GM18507 (cell line): ENCODE measurements around the gene CXCL10.
A peak's percentile ranks its signal among the peaks of the same experiment; 100 is the strongest.
"Not testable (repeated sequence)": the region's sequence is repeated elsewhere in the genome, so short reads cannot be mapped to it uniquely, and the experiment has no call there.

Source experiments
- DNase-seq: peaks from one replicate; pipeline ENCODE4 v3.0.0; 2011; ENCODE audit warnings: low read depth; ENCODE audit not compliant: insufficient read length; ENCODE audit errors: extremely low spot score
- FAIRE-seq: peaks from 2 replicates; lab custom pipeline; 2011; peaks lifted over from hg19 to GRCh38; lab: Jason Lieb, UNC

CXCL10 gene

DNA sequence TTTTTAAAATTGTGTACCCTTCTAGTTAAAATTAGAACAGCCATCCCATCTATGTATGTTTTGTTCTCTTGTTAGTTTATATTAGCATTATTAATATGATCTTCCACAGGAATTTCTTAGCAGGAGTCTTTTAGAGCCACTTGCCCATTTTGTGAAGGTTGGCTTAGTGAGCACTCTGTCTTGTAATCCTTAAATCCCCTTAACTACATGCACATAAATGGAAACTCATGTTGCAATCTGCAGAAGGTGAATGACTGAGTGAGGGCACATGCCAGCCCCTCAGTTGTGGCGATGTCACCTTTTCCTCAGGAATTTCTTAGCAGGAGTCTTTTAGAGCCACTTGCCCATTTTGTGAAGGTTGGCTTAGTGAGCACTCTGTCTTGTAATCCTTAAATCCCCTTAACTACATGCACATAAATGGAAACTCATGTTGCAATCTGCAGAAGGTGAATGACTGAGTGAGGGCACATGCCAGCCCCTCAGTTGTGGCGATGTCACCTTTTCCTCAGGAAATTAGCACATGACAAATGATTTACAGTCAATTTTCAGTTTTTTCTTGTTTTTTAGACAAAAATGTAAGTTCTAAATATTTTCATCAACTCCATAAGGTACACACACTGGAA lies 24.7 kb downstream of the CXCL10 start:
- not testable (repeated sequence) for FAIRE-seq, DNase-seq

- FAIRE-seq: no peak
Measured at GRCh38 chr4:75997946-75998345, 25.4 kb downstream of the CXCL10 start.

GRCh38 chr4:75997081-75997480 lies 26.2 kb downstream of the CXCL10 start:
- FAIRE-seq: no peak

More at GRCh38 chr4:75997946-75998345, 25.4 kb downstream of the CXCL10 start:
- DNase-seq: no peak

GRCh38 chr4:75995727-75996126 lies 27.6 kb downstream of the CXCL10 start:
- no peak for DNase-seq
- peak; percentile 93 for FAIRE-seq

More at GRCh38 chr4:75997081-75997480, 26.2 kb downstream of the CXCL10 start:
- DNase-seq: no peak

DNA sequence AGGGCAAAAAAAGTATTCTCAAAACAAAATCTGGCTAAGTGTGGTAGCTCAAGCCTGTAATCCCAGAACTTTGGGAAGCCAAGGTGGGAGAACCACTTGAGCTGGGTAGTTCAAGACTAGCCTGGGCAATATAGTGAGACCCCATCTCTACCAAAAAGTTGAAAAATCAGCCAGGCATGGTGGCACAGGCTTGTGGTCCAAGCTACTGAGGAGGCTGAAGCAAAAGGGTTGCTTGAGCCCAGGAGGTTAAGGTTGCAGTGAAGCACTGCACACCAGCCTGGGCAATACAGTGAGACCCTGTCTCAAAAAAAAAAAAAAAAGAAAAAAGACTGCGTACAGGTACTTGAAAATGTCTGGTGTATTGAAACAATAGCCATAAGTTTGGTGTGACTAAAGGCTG lies 30.8 kb downstream of the CXCL10 start:
- DNase-seq: no peak
- no peak for FAIRE-seq

DNA sequence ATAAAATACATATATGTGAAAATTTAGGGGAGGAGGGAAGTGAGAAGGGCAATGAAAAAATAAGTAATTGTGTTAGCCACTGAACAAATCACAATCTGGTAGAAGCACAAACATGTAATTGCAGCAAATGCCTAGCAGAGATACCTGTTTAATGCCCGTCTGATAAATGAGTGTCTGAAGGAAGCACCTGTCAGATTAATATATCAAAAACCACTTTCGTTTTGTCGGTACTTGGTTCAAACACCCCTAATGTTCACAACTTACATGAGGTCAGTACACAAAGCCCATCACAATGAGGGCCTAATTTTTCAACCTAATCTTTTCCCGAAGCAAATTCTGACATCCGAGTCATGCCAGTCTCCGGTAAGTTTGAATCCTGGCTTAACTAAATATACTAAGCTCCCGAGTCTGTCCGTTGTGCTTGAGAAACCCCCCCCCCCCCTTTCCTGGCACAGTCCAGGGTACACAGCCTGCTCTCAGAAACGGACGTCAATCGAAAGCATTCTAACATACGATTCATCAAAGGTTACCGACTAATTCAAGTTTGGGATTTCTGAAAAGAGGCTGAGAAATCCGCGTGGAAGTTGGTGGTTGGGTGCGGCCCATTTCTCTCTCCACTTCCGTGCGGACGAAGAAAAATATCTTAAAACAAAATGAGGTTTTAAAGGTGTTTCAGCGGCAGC lies 33.3 kb downstream of the CXCL10 start:
- DNase-seq (no peak), FAIRE-seq (no peak)

DNA sequence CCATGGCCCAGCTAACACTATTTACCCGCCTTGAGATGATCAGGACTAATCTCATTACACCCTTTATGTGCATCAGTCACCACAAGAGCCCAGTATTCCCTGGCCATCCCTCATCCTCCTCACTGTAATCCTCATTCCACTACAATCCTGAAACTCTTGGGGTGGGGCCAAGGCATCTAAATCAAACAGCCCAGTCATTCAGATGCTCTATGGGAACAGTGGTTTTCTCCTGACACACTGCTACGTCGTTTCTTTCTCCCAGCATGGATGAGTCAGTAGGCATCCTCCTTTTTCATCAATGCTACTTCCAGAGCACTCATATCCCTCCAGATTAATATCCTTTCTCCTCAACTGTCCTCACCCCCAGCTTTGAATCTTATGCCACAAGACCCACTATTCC lies 38.2 kb downstream of the CXCL10 start:
- no peak for DNase-seq
- no peak for FAIRE-seq

DNA sequence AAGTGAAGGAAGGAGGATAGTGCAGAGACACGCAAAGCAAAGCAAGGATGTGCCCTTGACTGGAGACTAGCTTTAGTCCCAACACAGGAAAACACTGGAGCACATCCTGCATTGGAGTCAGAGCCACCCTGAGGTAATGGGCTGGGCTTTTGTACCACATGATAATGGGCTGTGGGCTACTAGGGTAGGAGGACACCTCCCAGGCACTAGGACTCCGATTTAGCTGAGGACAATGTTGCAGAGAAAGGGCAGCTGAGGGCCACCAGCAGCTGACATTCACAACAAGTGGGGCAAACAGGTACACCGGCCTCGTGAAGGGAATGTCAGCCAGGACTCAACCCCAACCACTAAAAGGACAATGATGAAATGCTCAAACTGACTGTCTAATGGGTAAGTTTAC lies 42.7 kb downstream of the CXCL10 start:
- DNase-seq (no peak), FAIRE-seq (no peak)

GRCh38 chr4:75976177-75976576 lies 47.1 kb downstream of the CXCL10 start:
- DNase-seq: no peak
- no peak for FAIRE-seq

GRCh38 chr4:75973766-75974165 lies 49.5 kb downstream of the CXCL10 start:
- DNase-seq (no peak), FAIRE-seq (no peak)
